ENCODE measurements around the gene RAPGEF5.

The RAPGEF5 gene

GRCh38 chr7:22256541-22257096 is 100.3 kb downstream of the RAPGEF5 start:
- Histone ChIP-seq H3K36me3 (replicated peaks; ENCODE audit: insufficient read depth, low read length) (no peaks in the 10 kb centered on the region), H3K4me3 (ENCODE audit: low read length) (no peak overlapping the region), H3K4me1 (ENCODE audit: low read length) (peaks cover 7% of the 10 kb centered on the region), H3K9me2 (replicated peaks; ENCODE audit: insufficient read depth, low read length) (no peaks in the 10 kb centered on the region), H3K9ac (ENCODE audit: low read length) (no peak overlapping the region), H3K79me2 (ENCODE audit: low read length) (0 out of 2 replicates have a peak, but pooled peaks cover 3% of the 10 kb centered on the region), H3F3A (ENCODE audit: insufficient read depth, low read length) (no peaks in the 10 kb centered on the region), H3K4me2 (ENCODE audit: low read depth, low read length) (no peak overlapping the region), H3K27me3 (replicated peaks; ENCODE audit: insufficient read depth, low read length) (no peaks in the 10 kb centered on the region), H3K27ac (ENCODE audit: low read length) (no peak overlapping the region), H2AFZ (ENCODE audit: low read length) (no peak overlapping the region), H4K20me1 (ENCODE audit: insufficient read depth, low read length) (no peaks in the 10 kb centered on the region), H3K9me3 (replicated peaks; ENCODE audit: insufficient read depth, low read length) (no peaks in the 10 kb centered on the region)
- DNase-seq, result no peak
- TF ChIP-seq CTCF (IDR thresholded peaks at IDR 0.05; ENCODE audit: low read length), result no peak; the same call in 1 of the 2 replicates
- TF ChIP-seq EZH2phosphoT487 (IDR thresholded peaks at IDR 0.05; ENCODE audit: low read length), result no peak
- no peak for TF ChIP-seq EZH2 (optimal IDR thresholded peaks at IDR 0.05; ENCODE audit: low read depth, low read length)

DNA sequence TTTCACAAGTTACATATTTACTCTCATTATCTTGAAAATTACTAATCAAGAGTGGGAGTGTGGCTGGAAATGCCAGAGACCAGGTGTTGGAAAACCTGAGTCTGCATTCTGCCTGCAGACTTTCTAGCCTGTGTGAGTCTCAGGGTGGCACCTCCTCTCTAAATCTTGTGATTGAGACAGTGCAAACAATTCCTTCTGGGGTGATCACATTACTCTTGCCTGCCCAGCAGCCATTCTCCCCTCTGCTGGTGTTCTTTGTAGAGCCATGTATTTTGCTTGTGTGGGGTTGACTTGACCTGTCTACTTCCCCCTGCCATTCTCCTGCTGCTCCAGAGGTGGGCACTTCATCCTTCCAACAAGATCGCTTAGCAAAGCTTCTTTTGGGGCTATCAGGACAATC is 101.1 kb downstream of the RAPGEF5 start:
- DNase-seq, result peak; percentile 16

DNA sequence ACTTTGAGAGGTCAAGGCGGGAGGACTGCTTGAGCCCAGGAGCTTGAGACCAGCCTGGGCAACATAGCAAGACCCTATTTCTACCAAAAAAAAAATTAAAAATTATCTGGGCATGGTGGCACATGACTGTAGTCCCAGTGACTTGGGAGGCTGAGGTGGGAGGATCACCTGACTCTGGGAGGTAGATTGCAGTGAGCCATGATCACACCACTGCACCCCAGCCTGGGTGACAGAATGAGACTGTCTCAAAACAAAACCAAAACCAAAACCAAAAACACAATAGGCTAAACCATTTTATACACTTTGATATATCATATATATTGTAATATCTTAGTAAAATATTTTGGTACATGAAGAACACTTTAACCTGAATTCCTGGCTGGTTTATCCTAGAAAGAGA is 101.6 kb downstream of the RAPGEF5 start:
- TF ChIP-seq EZH2 (optimal IDR thresholded peaks at IDR 0.05; ENCODE audit: low read depth, low read length) (no peak), CTCF (IDR thresholded peaks at IDR 0.05; ENCODE audit: low read length) (no peak), EZH2phosphoT487 (IDR thresholded peaks at IDR 0.05; ENCODE audit: low read length) (no peak)
- Histone ChIP-seq H3K9ac (ENCODE audit: low read length) (no peak overlapping the region), H3K9me3 (replicated peaks; ENCODE audit: insufficient read depth, low read length) (no peaks in the 10 kb centered on the region), H3F3A (ENCODE audit: insufficient read depth, low read length) (no peaks in the 10 kb centered on the region), H3K9me2 (replicated peaks; ENCODE audit: insufficient read depth, low read length) (no peaks in the 10 kb centered on the region), H3K27me3 (replicated peaks; ENCODE audit: insufficient read depth, low read length) (no peaks in the 10 kb centered on the region), H4K20me1 (ENCODE audit: insufficient read depth, low read length) (no peaks in the 10 kb centered on the region), H3K27ac (ENCODE audit: low read length) (peak overlapping the region; percentile 8; the same call in 1 of the 2 replicates), H3K36me3 (replicated peaks; ENCODE audit: insufficient read depth, low read length) (no peaks in the 10 kb centered on the region), H2AFZ (ENCODE audit: low read length) (no peak overlapping the region), H3K4me1 (ENCODE audit: low read length) (peaks cover 7% of the 10 kb centered on the region), H3K4me2 (ENCODE audit: low read depth, low read length) (peak overlapping the region; percentile 42), H3K79me2 (ENCODE audit: low read length) (0 out of 2 replicates have a peak, but pooled peaks cover 3% of the 10 kb centered on the region), H3K4me3 (ENCODE audit: low read length) (no peak overlapping the region)
- DNase-seq, result peak; percentile 36

More for the DNA sequence above, 101.1 kb downstream of the RAPGEF5 start:
- H2AFZ ChIP-seq (ENCODE audit: low read length), result no peak overlapping the region
- H3K27ac ChIP-seq (ENCODE audit: low read length), result peak overlapping the region; percentile 8; the same call in 1 of the 2 replicates
- H3K9me3 ChIP-seq (replicated peaks; ENCODE audit: insufficient read depth, low read length), result no peaks in the 10 kb centered on the region
- TF ChIP-seq EZH2phosphoT487 (IDR thresholded peaks at IDR 0.05; ENCODE audit: low read length) (no peak), EZH2 (optimal IDR thresholded peaks at IDR 0.05; ENCODE audit: low read depth, low read length) (no peak), CTCF (IDR thresholded peaks at IDR 0.05; ENCODE audit: low read length) (no peak)
- H3K9ac ChIP-seq (ENCODE audit: low read length), result no peak overlapping the region
- H3F3A ChIP-seq (ENCODE audit: insufficient read depth, low read length), result no peaks in the 10 kb centered on the region
- H4K20me1 ChIP-seq (ENCODE audit: insufficient read depth, low read length), result no peaks in the 10 kb centered on the region
- H3K27me3 ChIP-seq (replicated peaks; ENCODE audit: insufficient read depth, low read length), result no peaks in the 10 kb centered on the region
- no peak overlapping the region for H3K4me3 ChIP-seq (ENCODE audit: low read length)
- H3K36me3 ChIP-seq (replicated peaks; ENCODE audit: insufficient read depth, low read length), result no peaks in the 10 kb centered on the region
- peak overlapping the region; percentile 42 for H3K4me2 ChIP-seq (ENCODE audit: low read depth, low read length)
- no peaks in the 10 kb centered on the region for H3K9me2 ChIP-seq (replicated peaks; ENCODE audit: insufficient read depth, low read length)
- H3K79me2 ChIP-seq (ENCODE audit: low read length), result 0 out of 2 replicates have a peak, but pooled peaks cover 3% of the 10 kb centered on the region
- H3K4me1 ChIP-seq (ENCODE audit: low read length), result peaks cover 7% of the 10 kb centered on the region
